DND-41 (cell line): ENCODE results near the gene PARVB.

Source experiments
- CTCF ChIP-seq: IDR thresholded peaks from 2 replicates; pipeline ENCODE4 v1.5.1; 2012; ENCODE audit warnings: borderline replicate concordance, low read length, moderate library complexity, mild to moderate bottlenecking; ENCODE audit not compliant: poor library complexity, severe bottlenecking; ENCODE audit errors: extremely low read depth
- EZH2 ChIP-seq: IDR thresholded peaks from 3 replicates; pipeline ENCODE4 v1.6.1; 2012; ENCODE audit warnings: borderline replicate concordance, low read depth, mild to moderate bottlenecking, moderate library complexity, low read length, inconsistent platforms; ENCODE audit not compliant: severe bottlenecking

- TF ChIP-seq CTCF = no peak
- no peak for TF ChIP-seq EZH2
Measured at GRCh38 chr22:44145544-44145943, 121.4 kb downstream of the PARVB start.
